A549 (cell line): ENCODE results near the gene SUFU.

Source experiments
- CBX8 ChIP-seq: fragments of 200-600 bp; sonication (generic); IDR thresholded peaks from 2 replicates; pipeline ENCODE4 v1.6.1; 2016
- JUN ChIP-seq, 2 experiments: fragments of >200 bp; sonication (Bioruptor Twin); formaldehyde crosslinking; IDR thresholded peaks; 2 replicates in 1 of 2; 3 replicates in 1 of 2; pipeline ENCODE4 v1.6.1; 2016 to 2017
- MYC ChIP-seq: IDR thresholded peaks from 2 replicates; pipeline ENCODE4 v1.6.1; 2012; ENCODE audit warnings: mild to moderate bottlenecking, inconsistent platforms, low read length, improper control_type of control experiment, borderline replicate concordance
- POLR2A ChIP-seq: IDR thresholded peaks from 2 replicates; pipeline ENCODE4 v1.6.1; 2012; ENCODE audit warnings: mild to moderate bottlenecking, low read length
- RAD21 ChIP-seq, 2 experiments: fragments of >200 bp in 1 of 2; sonication (Bioruptor Twin) in 1 of 2; formaldehyde crosslinking in 1 of 2; IDR thresholded peaks in 1 of 2; conservative IDR thresholded peaks in 1 of 2; 2 replicates in 1 of 2; 3 replicates in 1 of 2; pipeline ENCODE4 v1.6.1; 2012 to 2018; ENCODE audit warnings: inconsistent platforms in 1 of 2
- TF ChIP-seq, protein P1 (sequence below): fragments of 200-600 bp; sonication (generic); IDR thresholded peaks from 2 replicates; pipeline ENCODE4 v1.6.1; 2016; ENCODE audit warnings: antibody characterized with exemption, mild to moderate bottlenecking, moderate library complexity

DNA sequence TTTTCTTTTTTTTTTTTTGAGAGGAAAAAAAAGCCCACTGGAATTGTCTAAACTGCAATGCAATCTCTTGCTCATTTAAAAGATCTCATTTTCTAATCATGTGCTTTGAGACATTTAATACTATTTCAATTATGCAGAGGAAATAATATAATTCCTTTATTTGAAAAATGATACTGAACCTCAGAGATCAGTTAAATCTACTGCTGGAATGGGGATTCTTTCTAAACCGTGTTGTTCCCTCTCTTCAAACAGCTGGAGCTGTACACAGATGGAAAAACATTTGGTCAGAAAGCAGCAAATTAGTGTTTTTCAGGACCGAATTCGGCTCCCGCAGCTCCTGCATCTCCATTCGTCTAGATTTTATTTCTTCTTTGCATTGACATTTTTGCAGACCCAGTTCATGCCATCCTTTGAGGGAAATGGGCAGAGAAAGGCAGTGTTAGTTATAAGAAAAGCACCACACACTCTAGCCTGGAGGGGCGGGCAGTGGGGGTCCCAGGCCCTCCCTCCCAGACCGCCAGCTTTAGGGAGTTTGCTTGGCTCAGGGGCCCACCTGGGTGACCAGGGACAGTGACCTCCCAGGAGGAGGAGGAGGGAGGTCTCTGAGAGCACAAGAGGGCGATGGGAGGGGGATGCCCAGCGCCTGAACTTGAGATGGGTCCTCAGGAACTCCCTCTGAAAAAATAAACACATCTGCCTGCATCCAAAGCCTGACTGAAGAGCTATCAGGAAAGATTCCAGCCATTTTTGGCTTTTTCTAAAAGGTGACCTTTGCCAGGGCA lies 173.0 kb downstream of the SUFU start:
- TF ChIP-seq POLR2A (no peak), CBX8 (no peak), MYC (no peak), JUN (IDR thresholded peaks at IDR 0.05) (no peak), RAD21 (conservative IDR thresholded peaks at IDR 0.05 in 1 of 2, IDR thresholded peaks at IDR 0.05 in 1 of 2) (no peak)
- TF ChIP-seq, protein P1, sequence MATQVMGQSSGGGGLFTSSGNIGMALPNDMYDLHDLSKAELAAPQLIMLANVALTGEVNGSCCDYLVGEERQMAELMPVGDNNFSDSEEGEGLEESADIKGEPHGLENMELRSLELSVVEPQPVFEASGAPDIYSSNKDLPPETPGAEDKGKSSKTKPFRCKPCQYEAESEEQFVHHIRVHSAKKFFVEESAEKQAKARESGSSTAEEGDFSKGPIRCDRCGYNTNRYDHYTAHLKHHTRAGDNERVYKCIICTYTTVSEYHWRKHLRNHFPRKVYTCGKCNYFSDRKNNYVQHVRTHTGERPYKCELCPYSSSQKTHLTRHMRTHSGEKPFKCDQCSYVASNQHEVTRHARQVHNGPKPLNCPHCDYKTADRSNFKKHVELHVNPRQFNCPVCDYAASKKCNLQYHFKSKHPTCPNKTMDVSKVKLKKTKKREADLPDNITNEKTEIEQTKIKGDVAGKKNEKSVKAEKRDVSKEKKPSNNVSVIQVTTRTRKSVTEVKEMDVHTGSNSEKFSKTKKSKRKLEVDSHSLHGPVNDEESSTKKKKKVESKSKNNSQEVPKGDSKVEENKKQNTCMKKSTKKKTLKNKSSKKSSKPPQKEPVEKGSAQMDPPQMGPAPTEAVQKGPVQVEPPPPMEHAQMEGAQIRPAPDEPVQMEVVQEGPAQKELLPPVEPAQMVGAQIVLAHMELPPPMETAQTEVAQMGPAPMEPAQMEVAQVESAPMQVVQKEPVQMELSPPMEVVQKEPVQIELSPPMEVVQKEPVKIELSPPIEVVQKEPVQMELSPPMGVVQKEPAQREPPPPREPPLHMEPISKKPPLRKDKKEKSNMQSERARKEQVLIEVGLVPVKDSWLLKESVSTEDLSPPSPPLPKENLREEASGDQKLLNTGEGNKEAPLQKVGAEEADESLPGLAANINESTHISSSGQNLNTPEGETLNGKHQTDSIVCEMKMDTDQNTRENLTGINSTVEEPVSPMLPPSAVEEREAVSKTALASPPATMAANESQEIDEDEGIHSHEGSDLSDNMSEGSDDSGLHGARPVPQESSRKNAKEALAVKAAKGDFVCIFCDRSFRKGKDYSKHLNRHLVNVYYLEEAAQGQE, result no peak
